ENCODE measurements around the gene SGIP1.
"Not testable (repeated sequence)": the region's sequence is repeated elsewhere in the genome, so short reads cannot be mapped to it uniquely, and the experiment has no call there.

The SGIP1 gene

GRCh38 chr1:66732407-66733166 lies 198.6 kb downstream of the SGIP1 start:
- no peak for DNase-seq

DNA sequence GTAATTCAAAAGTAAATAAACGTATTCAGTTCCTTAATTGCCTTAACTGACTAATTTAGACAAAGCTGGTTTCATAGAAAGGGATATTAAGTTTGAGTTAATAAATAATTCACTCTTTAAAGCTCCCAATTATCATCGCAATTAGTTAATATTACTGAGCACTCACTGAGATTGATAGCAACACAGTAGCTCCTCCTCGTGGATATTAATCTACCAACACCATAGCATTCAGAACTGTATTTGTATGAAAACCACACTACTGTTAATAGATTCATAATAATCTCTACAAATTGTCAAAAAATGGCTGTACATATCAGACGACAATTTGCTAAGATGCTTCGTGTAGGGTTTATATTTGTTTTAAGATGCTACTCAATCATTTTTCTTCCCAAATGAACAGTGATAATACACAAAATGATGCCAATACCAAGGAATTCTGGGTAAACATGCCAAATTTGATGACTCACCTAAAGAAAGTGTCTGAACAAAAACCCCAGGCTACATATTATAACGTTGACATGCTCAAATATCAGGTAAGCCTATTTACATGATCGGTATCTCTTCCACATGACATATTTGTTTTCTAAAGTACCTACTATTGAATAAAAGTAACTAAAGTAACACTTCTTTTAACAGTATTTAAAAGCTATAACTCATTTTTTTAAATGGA lies 199.5 kb downstream of the SGIP1 start:
- no peak for DNase-seq

DNA sequence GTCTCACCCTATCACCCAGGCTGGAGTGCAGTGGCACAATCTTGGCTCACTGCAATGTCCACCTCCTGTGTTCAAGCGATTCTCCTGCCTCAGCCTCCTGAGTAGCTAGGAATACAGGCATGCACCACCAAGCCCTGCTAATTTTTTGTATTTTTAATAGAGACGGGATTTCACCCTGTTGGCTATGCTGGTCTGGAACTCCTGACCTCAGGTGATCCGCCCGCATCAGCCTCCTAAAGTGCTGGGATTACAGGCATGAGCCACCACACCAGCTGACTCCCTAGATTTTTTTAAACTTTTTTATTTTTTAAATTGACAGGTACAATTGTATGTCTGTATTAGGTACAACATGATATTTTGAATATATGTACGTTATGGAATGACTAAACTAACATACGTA lies 200.6 kb downstream of the SGIP1 start:
- not testable (repeated sequence) for DNase-seq

DNA sequence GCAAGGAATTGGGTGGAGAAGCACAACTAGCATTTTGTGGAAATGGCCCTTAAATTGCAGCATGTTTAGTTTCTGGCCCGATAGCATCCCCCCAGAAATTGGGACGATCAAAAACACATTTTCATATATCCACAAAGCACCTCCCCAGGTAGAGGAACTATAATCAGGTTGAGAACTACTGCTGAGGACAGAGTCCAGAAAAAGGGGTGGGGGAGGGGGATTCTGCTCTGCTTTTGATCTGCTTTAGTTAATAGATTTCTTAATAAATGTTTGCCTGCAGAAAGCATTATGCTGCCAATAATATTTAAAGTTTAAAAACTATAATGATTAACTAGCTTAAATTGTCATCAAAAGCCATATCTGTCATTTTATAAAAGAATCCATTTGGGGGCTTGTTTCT lies 203.9 kb downstream of the SGIP1 start:
- DNase-seq = no peak

GRCh38 chr1:66739401-66740157 lies 205.6 kb downstream of the SGIP1 start:
- DNase-seq = no peak

DNA sequence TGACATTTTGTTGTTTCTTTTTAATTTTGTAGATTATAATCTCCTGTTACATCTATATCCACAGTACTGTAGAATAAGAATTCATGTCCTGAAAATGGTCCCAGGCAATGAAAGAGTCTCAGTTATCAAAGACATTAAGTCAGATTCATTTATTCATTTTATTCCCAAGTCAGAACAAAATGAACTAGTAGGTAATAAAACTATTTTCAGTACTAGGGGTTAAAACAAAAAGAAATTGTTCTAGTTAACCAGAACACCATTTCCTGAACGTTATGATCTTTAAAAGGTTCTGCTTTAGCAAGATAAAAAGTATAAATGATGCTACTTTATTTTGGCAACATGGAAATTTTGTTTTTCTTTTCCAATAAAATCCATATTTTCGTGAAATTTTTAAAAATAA lies 211.5 kb downstream of the SGIP1 start:
- no peak for DNase-seq

- DNase-seq = no peak
Measured at GRCh38 chr1:66747501-66747900, 213.5 kb downstream of the SGIP1 start.

GRCh38 chr1:66750577-66750976 lies 216.6 kb downstream of the SGIP1 start:
- no peak for DNase-seq

DNA sequence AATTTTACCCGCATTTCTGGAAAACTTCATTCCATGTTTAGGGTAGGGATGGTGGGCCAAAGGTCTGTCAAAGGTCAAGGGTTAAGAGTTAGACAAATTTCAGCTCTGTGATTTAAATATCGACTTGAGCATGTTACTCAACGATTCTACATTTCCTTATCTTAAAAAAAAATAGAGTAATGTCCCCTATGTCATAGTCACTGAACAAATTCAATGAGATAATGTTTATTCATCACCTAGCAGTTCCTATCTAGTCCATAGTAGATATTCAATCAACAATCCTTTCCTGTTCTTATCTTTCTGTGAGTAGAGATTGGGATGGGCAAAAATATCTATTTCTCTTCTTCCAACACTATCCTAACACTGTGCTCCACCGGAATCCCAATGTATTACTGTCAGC lies 217.2 kb downstream of the SGIP1 start:
- DNase-seq = no peak

DNA sequence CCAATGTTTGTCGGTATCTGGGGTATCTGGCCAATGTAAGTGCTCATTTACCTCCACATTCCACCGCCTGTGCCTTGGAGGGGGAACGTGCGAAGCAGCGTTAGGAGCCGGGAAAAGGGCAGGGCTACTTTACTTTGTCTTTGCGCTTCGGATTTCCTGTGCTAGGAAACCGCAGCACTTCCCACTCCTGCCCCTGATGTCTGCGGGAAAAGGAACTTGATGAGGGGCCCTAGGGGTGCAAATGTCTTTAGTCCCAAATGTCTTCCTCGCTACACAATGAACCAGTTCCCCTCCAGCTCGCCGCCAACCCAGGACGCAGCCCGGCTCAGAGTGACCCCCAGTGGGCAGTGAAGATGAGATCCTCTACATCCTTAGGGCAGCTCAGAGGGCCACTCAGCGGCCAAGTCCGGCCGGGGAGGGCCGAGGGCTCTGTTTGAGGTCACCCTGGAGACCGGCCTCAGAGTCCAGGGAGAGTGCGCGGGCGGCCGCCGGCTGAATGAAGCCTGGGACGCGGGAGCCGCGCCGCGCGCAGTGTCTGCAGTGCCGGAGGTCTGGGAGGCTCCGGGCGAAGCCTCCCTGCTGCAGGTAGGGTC lies 218.1 kb downstream of the SGIP1 start, which contains the start of gene DYNLT5:
Gene DYNLT5, plus strand, starts transcription at position 460 of the 593 bp plus-strand sequence. CDS start 2,200 bp downstream, outside the sequence.
- DNase-seq = no peak

DNA sequence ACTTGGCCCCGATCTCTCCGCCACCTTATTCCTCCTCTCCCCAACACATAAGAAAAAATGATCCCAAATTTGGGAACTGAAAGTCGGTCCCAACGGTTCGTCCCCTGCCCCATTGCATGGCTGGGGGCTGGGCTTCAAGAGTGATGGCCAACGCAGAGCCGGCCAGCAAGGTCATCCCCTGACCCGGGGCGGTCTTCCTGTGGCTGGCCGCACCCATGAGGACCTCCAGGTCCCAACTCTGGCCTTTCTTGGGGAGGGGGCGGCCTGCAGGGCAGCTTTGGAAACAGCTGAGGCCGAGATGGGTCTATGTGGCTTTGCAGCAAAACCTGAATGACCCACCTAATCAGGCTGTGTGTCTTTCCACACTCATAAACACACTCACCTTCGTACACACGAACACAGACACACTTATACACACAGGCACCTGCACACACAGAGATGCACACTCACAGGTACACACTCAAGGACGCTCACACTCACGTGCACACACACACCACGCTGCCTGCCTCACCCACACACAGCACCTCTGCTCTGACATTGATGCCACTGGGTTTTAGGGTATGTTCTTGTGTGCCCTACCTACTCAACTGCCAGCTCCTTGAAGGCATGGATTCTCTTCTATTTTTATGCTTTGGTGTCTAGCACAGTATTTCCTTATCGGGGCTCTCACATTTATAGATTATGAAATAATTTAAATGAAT lies 218.9 kb downstream of the SGIP1 start:
- no peak for DNase-seq

DNA sequence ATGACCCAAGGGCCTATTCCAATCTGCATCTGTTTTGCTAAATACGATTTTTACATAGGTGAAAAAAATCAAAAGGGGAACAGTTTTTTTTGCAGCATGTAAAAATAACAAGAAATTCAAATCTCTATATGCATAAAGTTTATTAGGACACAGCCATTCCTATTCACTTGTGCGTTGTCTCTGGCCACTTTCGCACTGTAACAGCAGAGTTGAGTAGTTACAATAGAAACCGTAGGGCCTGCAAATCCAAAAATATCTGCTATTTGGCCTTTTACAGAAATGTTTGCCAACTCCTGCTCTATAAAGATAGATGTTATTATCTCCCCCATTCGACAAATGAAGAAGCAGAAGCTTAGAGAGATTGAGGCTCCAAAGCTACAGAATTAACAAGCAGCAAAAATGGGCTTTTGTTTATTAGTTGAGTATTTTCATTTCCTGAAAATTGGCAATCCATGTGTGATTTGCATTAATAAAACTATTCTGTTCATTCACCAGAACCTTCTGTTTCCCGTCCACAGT lies 223.8 kb downstream of the SGIP1 start:
- DNase-seq = no peak

DNA sequence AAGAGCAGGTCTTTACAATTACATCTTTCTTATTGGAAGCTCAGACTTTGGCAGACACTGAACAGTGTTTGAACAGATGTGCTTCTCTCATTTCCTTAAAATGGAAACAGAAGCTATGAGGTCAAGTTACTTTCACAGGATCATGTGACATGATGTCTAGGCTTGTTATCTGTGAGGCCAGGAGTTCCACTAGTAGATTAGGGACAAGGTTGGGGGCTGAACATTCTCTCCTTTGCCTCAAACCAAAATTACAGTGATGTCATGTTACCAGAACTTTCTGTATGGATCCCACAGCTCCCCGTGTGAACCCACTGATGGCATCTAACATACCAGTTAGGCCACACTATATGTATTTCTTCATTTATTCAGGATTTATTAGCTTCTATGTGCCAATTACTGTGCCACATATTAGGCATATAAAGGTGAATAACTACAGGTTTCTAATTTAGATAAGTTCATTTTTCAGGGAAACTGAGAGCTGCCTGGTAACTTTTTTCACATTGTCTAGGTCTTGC lies 224.3 kb downstream of the SGIP1 start:
- DNase-seq = no peak

DNA sequence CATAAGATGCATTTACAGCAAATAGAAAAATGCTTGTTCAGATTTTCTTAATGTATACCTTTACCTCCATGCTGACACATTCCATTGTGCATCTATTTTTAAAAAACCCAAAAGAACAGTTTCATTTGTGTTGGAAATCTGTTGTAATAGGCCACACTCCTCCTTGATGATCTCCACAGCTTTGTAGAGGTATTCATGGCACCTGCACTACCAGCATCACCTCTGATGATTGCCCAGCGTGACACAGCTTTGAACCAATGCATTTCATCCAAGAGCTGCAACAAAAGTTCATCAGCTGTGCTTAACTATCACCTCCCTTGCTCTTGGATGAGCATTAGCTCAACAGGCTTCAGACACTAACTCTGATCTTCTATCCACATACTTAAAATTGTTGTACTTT lies 226.6 kb downstream of the SGIP1 start:
- DNase-seq = no peak

- no peak for DNase-seq
Measured at GRCh38 chr1:66761221-66761620, 227.3 kb downstream of the SGIP1 start.

- DNase-seq = no peak
Measured at GRCh38 chr1:66764994-66765578, 231.1 kb downstream of the SGIP1 start.

DNA sequence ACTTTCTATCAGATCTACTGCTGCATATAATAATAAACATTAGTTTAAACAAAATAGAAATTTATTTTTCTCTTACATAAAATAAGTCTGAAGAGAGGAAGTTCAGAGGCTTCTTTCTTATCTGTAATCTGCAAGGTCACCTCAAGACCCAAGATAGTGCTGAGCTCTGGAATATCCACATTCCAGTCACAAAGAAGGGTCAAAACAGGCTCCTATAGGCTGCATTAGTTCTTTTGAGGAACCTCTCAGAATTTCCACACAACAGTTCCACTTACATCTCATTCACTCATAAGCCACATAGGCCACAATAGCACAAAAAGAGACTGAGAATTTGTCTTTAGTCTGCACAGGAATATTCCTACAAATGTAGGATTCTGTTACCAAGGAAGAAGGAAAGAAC lies 233.7 kb downstream of the SGIP1 start:
- DNase-seq = no peak

DNA sequence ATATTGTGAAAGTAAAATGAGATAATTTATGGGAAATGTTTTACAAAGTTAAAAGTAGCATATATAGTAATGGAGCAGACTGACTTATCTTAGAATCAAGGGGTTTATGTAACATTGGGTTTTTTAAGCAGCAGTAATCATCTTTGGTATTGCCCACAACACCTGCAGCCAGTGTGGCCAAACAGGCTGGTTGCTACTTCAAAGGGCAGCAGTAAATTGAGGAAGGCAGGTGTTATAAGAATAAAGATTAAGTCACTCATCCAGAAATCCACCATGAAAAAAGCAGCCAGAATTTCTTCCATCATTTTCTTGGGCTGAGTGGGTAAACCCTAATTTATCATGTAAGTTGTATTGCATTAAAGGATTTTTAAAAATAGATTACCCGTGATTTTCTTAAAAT lies 235.0 kb downstream of the SGIP1 start:
- no peak for DNase-seq

DNA sequence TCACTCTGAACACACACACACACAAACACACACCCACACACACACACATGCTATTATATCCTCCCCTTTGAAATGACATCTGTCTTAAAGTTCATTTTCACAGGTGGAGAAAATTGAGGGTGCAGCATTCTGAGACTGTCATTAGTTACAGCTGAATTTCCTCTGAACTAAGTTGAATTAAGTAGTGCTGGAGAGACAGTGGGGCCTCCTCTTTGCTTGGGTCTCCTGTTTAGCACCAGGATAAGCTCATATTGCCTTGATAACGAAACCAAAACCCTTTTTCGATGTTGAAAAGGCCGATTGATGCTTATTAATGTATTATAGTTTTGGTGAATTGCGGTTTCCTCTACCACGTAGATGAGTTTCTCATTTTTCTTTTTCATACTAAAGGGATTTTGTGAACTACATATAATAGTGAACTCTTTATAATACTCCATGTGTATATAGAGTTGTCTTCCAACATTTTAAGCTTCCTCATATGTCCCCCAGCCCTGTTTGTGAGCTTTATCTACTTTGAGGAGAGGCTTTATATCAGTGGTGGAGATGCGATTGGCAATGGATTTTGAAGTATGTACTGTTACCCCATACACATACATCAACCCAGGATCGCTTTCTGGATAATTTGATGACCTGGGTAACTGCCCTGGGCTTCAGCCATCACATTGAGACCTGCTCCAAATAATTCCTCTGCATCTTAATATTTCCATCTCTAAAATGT lies 235.7 kb downstream of the SGIP1 start:
- no peak for DNase-seq

DNA sequence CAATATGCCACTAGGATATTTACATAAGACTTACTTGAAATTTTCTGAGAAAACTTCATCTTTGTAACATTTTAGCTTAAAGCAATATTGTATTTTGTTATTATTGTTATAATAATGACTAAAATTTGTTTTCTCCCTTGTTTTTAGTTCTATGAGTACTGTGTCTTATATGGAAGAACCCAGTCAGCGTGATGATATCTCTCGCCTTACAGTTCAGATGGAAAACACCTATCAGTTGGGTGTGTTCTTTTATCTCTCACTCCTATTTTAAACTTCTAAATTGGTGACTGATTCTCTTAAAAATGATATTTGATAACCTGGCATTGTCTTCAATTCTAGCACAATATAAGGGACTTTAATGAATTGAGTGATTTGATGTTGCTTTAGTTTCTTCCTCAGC lies 236.3 kb downstream of the SGIP1 start:
- DNase-seq = no peak

- DNase-seq = no peak
Measured at GRCh38 chr1:66770694-66771093, 236.7 kb downstream of the SGIP1 start.
